CD4-positive, alpha-beta T cell treated with Interferon gamma for 1 hour (primary cell): Measurements from ENCODE around the gene ZC3H4.

Experiments used
- DNase-seq: peaks from one replicate; pipeline ENCODE4 v3.0.0-alpha.2; 2020

ZC3H4 gene

DNA sequence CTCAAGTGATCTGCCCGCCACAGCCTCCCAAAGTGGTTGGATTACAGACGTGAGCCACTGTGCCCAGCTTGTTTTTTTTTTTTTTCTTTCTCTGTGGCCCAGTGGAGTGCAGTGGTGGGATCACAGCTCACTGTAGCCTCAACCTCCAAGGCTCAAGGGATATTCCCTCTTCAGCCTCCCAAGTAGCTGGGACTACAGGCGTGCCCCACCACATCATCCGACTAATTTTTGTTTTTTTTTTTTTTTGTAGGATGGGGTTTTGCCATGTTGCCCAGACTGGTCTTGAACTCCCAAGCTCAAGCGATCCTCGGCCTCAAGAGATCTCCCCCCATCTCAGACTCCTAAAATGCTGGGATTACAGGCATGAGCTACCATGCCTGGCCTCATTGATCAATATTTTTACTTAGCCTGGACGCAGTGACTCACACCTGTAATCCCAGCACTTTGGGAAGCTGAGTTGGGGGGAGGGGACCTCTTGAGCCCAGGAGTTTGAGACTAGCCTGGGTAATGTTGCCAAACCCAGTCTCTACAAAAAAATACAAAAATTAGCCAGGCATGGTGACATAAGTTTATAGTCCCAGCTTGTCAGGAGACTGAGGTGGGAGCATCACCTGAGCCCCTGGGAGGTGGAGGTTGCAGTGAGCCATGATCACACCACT, 18.7 kb upstream of the ZC3H4 start:
- no peak for DNase-seq

- DNase-seq, result peak; percentile 95
These were observed 17.1 kb upstream of the ZC3H4 start, which contains the start of gene SAE1 for GRCh38 chr19:47130589-47131227. TSS of gene SAE1 (plus strand) at chr19:47130835. CDS start at chr19:47130931, 96 bp downstream.

DNA sequence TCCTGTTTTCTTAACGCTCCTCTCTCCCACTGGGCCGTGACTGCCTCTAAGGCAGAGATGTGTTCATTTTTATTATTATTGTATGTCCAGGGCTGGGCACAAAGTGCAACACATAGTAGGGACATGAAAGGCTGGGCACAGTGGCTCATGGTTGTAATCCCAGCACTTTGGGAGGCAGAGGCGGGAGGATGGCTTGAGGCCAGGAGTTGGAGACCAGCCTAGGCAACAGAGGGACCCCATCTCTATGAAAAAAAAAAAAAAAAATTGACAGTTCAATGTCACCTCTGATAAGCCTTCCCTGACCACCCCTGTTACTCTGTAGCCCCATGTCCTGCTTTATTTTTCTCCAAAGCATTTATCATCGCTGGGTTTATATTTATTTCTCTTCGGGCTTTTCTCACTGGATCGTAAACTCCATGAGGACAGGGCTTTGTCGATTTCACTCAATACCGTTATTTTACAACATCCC, 16.6 kb upstream of the ZC3H4 start:
- DNase-seq, result no peak

DNA sequence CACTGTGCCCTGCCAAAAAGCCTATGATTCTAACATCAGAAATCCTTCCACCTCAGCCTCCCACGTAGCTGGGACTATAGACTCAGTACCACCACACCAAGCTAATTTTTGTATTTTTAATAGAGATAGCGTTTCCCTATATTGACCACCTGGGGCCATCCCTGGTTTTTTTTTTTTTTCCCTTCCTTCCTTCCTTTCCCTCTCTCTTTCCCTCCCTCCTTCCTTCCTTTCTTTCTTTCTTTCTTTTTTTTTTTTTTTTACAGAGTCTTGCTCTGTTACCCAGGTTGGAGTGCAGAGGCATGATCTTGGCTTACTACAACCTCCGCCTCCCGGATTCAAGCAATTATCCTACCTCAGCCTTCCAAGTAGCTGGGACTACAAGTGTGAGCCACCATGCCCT, 16.0 kb upstream of the ZC3H4 start:
- DNase-seq, result no peak

DNA sequence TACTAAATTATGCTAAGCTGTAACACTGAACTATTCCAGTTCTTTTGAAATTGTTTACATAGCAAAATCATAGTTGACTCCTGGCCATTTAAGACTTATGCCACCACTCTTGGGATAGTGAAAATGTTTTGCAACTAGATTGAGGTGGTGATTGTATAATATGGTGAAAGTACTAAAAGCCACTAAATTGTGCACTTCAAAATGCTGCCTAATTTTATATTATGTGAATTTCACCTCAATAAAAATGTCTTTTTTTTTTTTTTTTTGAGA, 12.0 kb upstream of the ZC3H4 start:
- DNase-seq, result no peak

GRCh38 chr19:47124937-47125668, 11.5 kb upstream of the ZC3H4 start:
- DNase-seq, result no peak

GRCh38 chr19:47123406-47123805, 9.8 kb upstream of the ZC3H4 start:
- DNase-seq, result no peak

DNA sequence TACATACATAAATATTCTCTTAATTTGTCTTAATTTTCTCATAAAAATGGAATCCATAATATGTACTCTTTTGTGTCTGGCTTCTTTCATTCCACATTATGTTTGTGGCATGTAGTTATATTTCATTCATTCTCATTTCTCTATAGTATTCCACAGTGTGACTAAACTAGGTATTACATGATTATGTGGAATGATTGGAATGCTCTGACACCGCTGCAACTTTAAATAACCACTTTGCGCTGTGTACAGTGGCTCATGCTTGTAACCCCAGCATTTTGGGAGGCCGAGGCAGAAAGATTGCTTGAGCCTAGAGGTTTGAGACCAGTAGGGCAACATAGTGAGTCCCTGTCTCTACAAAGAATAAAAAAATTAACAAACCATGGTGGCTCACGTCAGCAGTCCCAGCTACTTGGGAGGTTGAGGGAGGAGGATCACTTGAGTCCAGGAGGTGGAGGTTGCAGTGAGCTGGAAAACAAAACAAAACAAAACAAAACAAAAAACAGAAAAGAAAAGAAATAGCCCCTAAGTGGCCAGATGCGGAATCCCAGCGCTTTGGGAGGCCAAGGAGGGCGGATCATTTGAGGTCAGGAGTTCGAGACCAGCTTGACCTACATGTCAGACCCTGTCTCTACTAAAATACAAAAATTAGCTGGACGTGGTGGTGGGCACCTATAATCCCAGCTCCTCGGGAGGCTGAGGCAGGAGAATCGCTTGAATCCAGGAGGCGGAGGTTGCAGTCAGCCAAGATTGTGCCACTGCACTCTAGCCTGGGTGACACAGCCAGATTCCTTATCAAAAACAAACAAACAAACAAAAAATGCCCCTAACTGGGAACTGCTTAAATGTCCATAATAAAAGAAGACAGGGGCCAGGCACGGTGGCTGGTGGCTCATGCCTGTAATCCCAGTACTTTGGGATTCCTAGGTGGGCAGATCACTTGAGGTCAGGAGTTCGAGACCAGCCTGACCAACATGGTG, 9.1 kb upstream of the ZC3H4 start:
- DNase-seq, result no peak

DNA sequence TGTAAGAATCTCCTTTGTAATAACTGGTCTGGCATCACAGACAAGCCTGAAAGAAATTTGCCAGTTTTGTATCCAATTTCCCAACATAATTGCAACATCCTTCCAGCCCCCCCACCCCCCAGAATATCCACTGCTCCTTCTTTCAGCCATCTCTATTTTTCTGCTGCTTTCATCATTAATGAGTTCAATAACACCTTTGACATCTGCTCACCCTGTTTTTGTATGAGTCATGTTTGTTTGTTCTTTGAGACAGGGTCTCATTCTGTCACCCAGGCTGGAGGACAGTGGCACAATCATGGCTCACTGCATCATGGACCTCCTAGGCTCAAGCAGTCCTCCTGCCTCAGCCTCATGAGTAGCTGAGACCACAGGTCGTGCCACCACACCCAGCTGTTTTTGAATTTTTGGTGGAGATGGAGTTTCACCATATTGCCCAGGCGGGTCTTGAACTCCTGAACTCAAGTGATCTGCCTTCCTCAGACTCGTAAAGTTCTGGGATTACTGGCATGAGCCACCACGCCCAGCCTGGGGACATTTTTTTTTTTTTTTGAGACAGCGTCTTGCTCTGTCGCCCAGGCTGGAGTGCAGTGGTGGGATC, 7.0 kb upstream of the ZC3H4 start:
- no peak for DNase-seq

- DNase-seq, result no peak
These were observed 475 bp upstream of the ZC3H4 start for GRCh38 chr19:47113850-47114651.

GRCh38 chr19:47112166-47112996, 1.2 kb downstream of the ZC3H4 start:
- peak; percentile 94 for DNase-seq

DNA sequence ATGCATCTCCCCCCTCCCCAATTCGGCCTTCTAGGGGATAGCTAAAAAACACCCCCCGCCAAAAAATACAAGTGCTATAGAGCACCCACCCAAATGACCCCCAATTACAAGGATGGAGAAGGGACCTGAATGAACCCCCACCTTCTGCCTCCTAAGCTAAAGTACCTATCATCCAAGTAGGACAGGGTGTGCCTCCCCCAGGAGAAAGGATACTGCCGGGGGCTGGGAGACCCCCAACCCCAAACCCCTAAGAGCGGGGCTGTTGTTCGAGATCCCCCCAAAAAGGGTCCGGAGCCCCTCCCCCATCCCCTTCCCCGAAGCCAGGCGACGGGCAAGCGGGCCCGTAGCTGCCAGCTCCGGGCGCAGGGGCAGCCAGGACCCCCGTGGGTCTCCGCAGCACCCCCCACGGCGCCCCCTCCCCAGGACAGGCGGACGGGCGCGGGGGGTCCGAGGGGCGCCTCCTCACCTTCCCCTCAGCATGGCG, 1.9 kb downstream of the ZC3H4 start:
- DNase-seq, result no peak

DNA sequence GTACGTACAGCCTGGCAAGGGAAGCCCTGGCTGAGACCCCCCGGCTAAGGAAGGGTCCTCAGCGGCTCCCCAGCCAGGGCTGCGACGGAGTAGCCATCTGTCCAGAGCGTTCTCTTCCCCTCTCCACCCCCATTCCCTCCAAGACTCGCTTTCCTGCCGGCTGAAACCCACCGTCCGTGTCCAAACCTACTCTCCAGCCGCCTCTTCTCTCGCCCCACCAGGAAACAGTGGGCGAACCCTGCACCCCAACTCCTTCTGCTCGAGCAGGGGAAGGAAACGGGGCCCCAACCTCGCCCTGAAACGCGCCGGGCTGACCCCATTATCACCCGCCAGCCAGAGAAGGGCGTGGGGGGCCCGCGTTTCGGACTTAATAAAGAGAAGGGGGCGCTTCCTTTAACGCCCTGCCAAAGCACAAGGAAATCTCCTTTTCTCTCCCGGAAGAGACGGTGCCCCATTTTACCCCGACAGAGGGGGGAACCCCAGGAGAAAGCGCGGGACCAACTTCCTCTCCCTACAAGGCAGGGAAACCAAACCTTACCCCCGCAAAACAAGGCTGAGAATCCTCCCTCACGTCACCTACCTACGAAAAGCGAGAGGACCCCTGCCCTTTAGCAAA, 2.5 kb downstream of the ZC3H4 start:
- peak; percentile 55 for DNase-seq

- DNase-seq, result peak; percentile 39
These were observed 3.0 kb downstream of the ZC3H4 start for GRCh38 chr19:47110521-47111005.

GRCh38 chr19:47109541-47110375, 3.8 kb downstream of the ZC3H4 start:
- peak; percentile 56 for DNase-seq

DNA sequence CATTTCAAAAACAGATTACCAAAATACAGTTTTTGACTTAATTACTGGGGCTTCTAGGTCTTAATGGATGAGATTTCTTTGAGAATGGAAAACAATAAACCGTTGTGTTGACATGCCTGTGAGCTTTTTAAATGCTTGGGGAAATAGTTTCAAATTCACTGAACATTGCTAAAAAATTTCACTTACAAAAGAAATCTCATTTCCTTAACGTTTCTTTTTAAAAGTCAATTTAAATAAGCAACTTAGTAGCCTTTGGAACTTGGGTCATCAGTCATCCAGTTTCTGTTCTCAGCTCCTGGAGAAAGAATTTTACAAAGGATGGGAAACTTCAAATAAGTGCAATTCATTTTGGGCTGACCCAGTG, 4.4 kb downstream of the ZC3H4 start:
- DNase-seq, result no peak

- no peak for DNase-seq
These were observed 5.4 kb downstream of the ZC3H4 start for GRCh38 chr19:47107953-47108746.
